ENCODE results near the gene HSDL2.

DNA sequence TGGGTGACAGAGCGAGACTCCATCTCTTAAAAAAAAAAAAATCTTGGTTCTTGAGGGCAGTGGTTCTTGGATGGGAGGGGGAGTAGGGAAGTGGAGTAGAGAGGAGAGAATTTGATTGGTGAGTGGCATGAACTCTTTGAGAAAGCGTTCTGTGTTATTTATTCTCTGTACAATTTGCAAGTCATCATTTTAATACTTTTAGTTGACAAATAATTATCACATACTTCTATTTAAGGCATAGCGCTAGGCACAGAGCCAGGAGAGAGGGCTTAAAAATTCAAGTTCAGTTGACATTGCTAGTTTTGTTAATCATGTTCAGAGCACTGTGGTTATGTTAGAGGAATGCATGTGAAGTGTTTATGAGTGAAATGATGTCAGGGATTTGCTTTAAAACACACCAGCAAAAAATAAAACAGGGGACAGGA, 24.6 kb downstream of the HSDL2 start:
- TF ChIP-seq POLR2AphosphoS5 (IDR thresholded peaks at IDR 0.05; ENCODE audit: borderline replicate concordance, low read depth, low read length): no peak
- no peak for TF ChIP-seq EZH2 (IDR thresholded peaks at IDR 0.05)

Data from SK-N-MC (cell line).